ENCODE results near the gene TRIM2. TPM values are rescaled to one million over a fixed set of nuclear protein-coding genes. Genes with fewer than 3 reads are reported as not detected.

The TRIM2 gene
- total RNA-seq, 4 donors from 2014 or later: 2.6 to 7.2 (median 3.8) TPM

GRCh38 chr4:153215921-153216320 is 11.7 kb downstream of the TRIM2 start:
- Histone ChIP-seq H3K9me3 (no peaks in the 10 kb centered on the region), H3K4me1 (no peaks in the 10 kb centered on the region), H3K27ac (no peak overlapping the region), H3K36me3 (no peaks in the 10 kb centered on the region), H3K27me3 (no peaks in the 10 kb centered on the region), H3K4me3 (no peak overlapping the region)
- ATAC-seq (no peak), DNase-seq (no peak)
- intact Hi-C loops (cut with DNase I; ENCODE audit: low total_unique reads) (no loop called here), in situ Hi-C loops (cut with MboI; ENCODE audit: low sequenced_read_pairs in 4 of 4) (loop anchor here in 1 of 4 donors (25.0 kb wide), 1 partner anchor 96 kb away; no protein-coding TSS in a partner anchor)
- no peak for TF ChIP-seq CTCF (IDR thresholded peaks at IDR 0.05 in 4 of 5, conservative IDR thresholded peaks at IDR 0.05 in 1 of 5)
- TF ChIP-seq POLR2A (IDR thresholded peaks at IDR 0.05): no peak

GRCh38 chr4:153216546-153216945 is 12.3 kb downstream of the TRIM2 start:
- Histone ChIP-seq H3K9me3 (no peaks in the 10 kb centered on the region), H3K4me1 (no peaks in the 10 kb centered on the region), H3K4me3 (no peak overlapping the region), H3K27me3 (no peaks in the 10 kb centered on the region), H3K27ac (no peak overlapping the region), H3K36me3 (no peaks in the 10 kb centered on the region)
- intact Hi-C loops (cut with DNase I; ENCODE audit: low total_unique reads): no loop called here
- in situ Hi-C loops (cut with MboI; ENCODE audit: low sequenced_read_pairs in 4 of 4): loop anchor here in 1 of 4 donors (25.0 kb wide), 1 partner anchor 96 kb away; no protein-coding TSS in a partner anchor
- ATAC-seq (no peak), DNase-seq (no peak)
- no peak for TF ChIP-seq CTCF (IDR thresholded peaks at IDR 0.05 in 4 of 5, conservative IDR thresholded peaks at IDR 0.05 in 1 of 5)
- no peak for TF ChIP-seq POLR2A (IDR thresholded peaks at IDR 0.05)

GRCh38 chr4:153217440-153217839 is 13.2 kb downstream of the TRIM2 start:
- no peak for DNase-seq
- H3K9me3 ChIP-seq: no peaks in the 10 kb centered on the region
- H3K27ac ChIP-seq: no peak overlapping the region
- H3K27me3 ChIP-seq: no peaks in the 10 kb centered on the region
- in situ Hi-C loops (cut with MboI; ENCODE audit: low sequenced_read_pairs in 4 of 4): loop anchor here in 1 of 4 donors (25.0 kb wide), 1 partner anchor 95 kb away; no protein-coding TSS in a partner anchor
- intact Hi-C loops (cut with DNase I; ENCODE audit: low total_unique reads): no loop called here
- no peak overlapping the region for H3K4me3 ChIP-seq
- no peak for TF ChIP-seq CTCF (IDR thresholded peaks at IDR 0.05 in 4 of 5, conservative IDR thresholded peaks at IDR 0.05 in 1 of 5)
- H3K36me3 ChIP-seq: no peaks in the 10 kb centered on the region
- no peaks in the 10 kb centered on the region for H3K4me1 ChIP-seq
- ATAC-seq: no peak

- no peaks in the 10 kb centered on the region for H3K9me3 ChIP-seq
- no peaks in the 10 kb centered on the region for H3K36me3 ChIP-seq
- no peak overlapping the region for H3K27ac ChIP-seq
- H3K4me1 ChIP-seq: peaks cover 5 to 6% of the 10 kb centered on the region in 2 donors
- intact Hi-C loops (cut with DNase I; ENCODE audit: low total_unique reads): no loop called here
- TF ChIP-seq CTCF (IDR thresholded peaks at IDR 0.05 in 4 of 5, conservative IDR thresholded peaks at IDR 0.05 in 1 of 5) (no peak), POLR2A (IDR thresholded peaks at IDR 0.05) (no peak)
- DNase-seq (no peak), ATAC-seq (no peak)
- H3K4me3 ChIP-seq: no peak overlapping the region
- no peaks in the 10 kb centered on the region for H3K27me3 ChIP-seq
- in situ Hi-C loops (cut with MboI; ENCODE audit: low sequenced_read_pairs in 4 of 4): loop anchor here in 1 of 4 donors (25.0 kb wide), 1 partner anchor 93 kb away; no protein-coding TSS in a partner anchor
Measured at GRCh38 chr4:153218961-153219360, 14.7 kb downstream of the TRIM2 start.
